HG03139 (cell line): ENCODE results near the gene CBLN4.

ENCODE experiments used
- ATAC-seq: cut with Tn5 transposase; IDR thresholded peaks from one replicate; pipeline ENCODE4 v1.9.1; 2021; ENCODE audit not compliant: unreplicated experiment

Gene CBLN4

DNA sequence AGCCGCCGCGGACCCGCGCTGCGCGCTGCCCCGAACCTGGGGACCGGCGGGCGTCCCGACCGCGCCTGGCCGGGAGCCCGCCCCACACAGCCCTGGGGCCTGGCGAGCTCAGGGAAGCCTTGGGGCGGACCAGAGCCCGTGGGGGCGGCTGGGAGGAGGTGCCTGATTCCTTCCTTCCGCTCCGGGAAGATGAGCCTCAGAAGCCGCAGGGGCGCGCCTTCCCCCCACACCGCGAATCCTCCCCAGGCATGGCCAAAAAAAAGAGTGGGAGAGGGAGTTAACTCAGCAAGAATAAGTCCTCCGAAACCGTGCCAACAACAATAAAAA, at the start of gene CBLN4:
Gene CBLN4, minus strand, starts transcription at position 131 of the 327 bp plus-strand sequence. CDS start 1,348 bp downstream, outside the sequence.
- ATAC-seq, result no peak

DNA sequence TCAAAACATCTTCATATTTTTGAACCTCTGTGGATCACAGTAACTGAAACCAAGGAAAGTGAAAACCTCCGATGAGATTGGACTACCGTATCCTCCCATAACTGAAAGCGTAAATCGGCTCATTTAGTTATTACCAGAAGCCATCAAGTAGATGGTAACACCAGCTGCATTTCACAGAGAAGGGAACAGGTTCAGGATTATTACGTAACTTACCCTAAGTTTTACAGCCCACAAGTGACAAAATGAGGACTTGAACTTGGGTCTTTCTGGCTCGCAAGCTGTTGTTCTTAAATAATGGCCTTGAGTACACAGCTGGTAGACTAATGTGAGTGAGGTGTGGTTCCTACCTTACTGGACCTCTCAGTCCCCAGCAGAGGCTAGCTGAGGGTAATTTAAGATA, 37.9 kb upstream of the CBLN4 start:
- no peak for ATAC-seq

DNA sequence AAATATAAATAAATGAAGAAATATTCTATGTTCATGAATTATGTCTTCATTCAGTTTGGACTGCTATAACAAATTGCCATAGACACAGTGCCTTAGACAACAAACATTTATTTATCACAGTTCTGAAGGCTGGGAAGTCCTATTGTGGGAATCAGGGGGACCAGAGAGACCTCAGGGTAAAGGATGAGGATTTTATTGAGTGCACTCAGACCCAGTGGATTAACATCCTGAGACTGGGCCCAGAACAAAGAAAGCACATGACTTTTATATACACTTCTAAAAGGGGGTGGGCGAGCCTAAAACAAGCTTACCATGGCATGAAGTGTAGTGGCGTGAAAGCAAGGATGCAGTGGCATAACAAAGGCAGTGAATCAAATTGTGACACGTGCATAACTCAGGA, 26.9 kb upstream of the CBLN4 start:
- ATAC-seq, result no peak

GRCh38 chr20:56018716-56019115, 13.4 kb upstream of the CBLN4 start:
- no peak for ATAC-seq

DNA sequence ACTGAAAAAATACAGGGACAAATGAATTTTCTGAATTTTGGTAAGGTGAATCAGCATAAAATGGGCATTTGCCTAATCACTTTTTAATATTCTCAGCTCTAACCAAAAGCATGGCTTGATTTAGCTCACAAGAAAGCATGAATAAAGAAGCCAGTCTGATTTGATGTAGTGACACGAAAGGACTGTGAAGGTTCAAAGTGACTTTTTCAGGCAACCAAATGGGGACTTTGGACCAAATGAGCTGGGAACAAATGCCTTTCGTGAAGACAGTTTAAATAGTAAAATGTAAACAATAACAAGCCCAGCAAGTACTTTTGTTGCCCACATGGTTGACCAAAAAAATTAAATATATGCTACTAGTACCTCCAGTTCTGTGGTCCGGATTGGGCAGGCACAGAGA, 12.9 kb upstream of the CBLN4 start:
- ATAC-seq, result no peak

DNA sequence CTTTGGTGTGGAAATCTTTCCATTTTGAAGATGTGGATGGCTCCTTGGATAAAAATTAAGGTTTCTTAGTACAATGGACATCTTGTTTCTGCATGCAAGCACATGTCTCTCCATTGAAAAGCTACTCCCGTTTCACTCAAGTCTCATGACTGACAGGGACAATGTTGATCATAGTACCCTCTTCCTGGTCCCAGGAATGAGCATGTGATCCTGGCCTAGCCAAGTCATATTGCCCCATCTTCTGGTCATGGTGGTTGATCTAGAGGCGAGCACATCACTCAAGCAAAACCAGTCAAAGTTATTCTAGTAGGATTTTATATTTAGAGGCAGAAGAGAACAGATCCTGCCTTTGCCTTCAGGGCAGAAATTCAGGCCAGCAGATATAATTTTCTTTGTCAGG, 12.2 kb upstream of the CBLN4 start:
- no peak for ATAC-seq

GRCh38 chr20:56014998-56015397, 9.7 kb upstream of the CBLN4 start:
- no peak for ATAC-seq

- ATAC-seq, result no peak
Measured at GRCh38 chr20:56014151-56014550, 8.8 kb upstream of the CBLN4 start.

DNA sequence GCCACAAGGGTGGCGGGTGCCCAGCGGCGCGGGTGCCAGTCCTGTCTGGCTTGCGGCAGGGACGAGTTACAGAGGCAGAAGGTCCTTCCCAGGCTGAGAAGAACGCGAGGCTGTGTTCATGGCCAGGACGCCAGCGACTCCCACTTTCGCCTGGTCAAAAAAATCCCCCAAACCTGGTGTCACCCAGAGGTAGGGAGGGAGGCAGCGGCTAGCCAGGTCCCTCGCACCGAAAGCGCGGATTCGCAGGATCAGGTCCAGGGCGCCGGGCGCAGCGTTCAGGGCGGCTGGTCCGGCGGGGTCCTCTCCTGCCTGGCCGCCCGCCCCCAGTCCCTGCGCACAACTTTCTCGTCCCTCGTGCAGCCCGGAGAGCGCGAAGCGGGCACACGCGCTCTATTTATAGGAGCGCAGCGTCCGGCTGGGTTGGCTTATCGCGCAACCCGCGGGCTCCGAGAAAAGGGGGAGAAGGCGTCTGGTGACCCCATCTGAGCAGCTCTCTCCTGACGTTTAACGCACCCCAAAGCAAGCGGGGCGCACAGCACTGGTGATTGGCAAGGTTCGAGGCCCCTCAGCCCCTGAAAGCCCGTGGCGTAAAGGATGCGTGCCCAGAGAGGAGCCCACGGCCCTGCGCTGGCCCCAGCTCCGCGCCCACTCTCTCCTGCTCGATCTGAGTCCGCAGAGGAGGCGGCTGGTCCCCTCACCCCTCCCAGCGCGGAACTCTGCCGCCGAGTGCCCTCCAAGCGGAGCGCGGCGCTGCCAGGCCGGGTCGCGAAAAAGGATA, 519 bp downstream of the CBLN4 start:
- ATAC-seq, result no peak

DNA sequence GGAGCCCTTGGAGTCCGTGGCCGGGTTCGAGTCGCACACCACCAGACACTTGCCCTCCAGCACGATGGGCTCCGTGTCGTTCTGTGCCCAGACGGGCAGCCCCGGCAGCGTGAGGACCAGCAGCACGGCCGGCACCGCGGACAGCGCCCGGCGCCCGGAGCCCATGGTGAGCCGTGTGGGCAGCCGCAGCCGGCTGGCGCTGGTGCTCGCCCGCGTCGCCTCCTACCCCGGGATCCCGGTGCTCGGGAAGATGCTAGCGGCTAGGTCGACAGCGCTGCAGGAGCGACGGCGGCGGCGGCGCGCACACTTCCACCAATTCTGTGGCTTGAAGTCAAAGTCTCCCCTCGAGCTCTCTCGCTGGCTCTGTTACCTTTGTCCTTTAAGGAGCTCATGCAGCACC, 1.3 kb downstream of the CBLN4 start:
- no peak for ATAC-seq

GRCh38 chr20:56002908-56003800, 2.2 kb downstream of the CBLN4 start:
- no peak for ATAC-seq

DNA sequence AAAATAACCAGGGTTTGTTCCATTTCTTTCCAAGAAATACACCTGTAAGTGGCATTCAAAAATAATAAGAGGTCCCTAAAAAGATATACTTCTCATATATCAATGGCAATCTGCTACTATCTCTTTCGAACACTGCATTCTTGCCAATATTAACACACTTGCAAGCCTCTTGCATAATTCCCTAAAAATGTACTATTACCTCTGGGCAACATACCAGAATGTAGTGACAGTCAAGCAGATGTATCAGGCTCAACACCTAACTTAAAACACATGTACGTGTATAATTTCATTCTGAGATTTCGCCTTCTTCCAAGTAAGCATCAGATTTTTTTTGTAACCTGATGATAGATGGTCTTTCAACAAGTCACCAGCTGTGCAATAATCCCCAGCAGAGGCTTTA, 3.4 kb downstream of the CBLN4 start:
- no peak for ATAC-seq

DNA sequence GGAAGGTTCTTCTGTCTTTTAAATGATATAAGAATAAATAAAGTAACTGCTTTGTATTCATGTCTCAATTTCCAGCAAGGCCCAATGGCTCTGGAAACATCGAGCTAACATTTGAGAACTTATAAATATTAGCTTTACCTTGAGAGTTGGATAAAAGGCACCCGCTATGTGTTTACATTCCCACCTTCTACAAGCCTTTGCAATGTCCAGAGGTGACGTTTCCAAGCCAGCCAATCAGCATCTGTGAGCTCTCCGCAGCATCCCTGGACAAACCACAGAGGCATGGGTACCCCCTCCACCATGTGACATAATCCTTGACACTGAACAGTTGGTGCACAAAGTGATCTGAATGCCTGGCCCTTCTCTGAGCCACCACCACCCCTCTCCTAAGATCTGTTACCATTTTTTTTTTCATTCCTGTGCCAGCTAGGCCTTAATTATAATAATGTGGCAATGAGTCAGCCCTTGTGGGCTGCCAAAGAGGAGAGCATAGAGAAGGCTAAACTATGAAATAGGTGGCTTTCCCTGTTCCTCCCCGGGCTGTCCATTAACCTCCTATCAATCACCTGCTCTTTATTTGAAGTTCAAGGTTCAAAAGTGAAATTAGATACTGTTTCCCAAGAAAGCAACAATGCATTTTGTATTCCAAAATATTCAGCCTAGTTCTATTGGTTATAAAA, 4.1 kb downstream of the CBLN4 start:
- ATAC-seq, result no peak

- ATAC-seq, result no peak
Measured at GRCh38 chr20:55978550-55978949, 26.8 kb downstream of the CBLN4 start.

- no peak for ATAC-seq
Measured at GRCh38 chr20:55977690-55978459, 27.4 kb downstream of the CBLN4 start.

DNA sequence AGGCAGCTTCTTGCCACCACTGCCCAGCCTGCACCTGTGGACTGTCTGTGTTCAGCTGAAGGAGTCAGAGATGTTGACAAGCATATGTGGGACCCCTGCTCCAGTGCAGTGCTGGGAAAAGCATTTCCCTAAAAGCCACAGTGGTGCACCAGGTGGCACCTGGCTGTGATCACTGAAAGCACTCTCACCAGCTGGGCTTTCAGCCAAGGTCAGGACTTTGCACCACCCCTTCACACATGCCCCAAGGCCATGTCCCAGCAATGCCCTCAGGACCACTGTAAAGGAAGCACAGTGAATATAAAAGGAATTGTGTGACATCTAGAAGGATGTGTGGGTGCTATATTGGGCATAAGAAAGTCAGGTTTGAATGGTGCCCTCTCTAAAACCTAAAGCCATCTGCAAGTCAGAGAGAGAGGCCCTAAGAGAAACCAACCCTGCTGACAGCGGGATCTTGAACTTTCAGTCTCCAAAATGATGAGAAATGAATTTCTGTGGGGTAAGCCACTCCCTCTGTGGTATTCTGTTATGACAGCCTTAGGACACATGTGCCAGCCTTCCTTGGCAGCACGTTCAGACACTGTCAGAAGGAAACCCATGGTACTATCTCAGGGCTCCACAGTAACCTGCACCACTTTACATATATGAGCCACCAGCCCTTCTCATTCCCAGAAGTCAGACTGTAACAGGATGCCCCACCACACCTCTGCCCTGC, 30.7 kb downstream of the CBLN4 start:
- ATAC-seq, result no peak

DNA sequence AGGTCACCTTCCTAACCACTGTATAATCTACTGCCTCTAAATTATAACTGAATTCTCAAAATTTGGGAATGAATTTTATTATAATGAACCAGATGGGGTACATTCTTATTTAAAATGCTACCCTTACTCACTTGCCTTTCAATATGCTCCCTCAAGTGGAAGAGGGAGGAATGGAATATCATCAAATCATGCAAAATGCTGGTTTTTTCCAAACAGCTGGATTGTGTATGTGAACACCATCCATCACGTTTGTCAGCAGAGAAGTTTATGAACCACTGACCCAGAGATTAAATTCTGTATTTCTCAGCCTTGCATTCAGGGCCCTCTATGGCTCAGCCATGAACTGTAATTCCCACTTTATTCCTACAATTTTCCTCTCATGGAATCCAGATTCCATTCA, 40.5 kb downstream of the CBLN4 start:
- no peak for ATAC-seq

DNA sequence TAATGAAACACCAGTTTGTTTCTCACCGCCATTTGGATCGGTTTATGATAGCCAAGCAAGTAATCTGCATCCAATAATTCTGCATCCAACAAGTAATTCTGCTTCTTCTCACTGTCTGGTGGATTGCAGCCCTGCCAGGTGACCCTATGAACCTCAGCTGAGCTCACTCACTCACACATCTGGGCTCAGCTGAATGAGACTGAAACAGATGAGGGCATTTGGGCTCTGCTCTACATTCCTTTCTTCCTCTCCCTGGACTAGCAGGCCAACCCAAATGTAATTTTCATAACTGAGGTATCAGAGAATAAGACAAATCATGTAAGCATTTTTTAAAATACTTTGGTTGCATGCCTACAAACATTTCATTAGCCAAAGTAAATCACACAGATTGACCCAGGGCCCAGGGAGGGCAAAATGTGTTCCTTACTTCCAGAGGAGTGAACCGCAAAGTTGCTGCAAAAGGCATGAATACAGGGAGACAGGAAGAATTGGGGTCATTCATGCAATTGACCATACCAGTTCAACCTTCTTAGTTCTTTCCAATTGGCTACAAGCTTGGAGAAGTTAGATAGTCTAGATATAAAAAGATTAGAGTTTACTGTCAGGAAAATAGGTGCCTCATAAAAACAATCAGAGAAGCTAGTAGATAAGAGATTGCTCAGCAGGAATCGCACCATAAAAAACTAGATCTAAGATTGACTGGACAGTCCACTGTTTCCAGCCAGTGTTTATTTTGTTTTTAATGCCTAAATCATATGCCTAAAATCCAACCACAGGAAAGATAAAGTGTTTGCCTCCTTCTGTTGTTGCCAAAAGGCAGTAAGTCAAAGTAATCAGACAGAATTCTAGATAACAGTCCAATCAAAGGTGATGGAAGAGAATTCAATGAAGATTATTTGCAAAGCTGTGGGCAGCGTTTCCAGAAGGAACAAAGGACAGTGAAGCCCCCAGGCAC, 43.7 kb downstream of the CBLN4 start:
- ATAC-seq, result no peak

- ATAC-seq, result no peak
Measured at GRCh38 chr20:55953201-55953600, 52.1 kb downstream of the CBLN4 start.
